SK-N-MC (cell line): ENCODE results near the gene TRAPPC4.

Source experiments
- DNase-seq: peaks from one replicate; pipeline ENCODE4 v3.0.0-alpha.2; 2011; ENCODE audit warnings: low read depth, low spot score
- H3K27ac ChIP-seq: fragments of 200-600 bp; sonication (generic); 2 replicates; pipeline ENCODE4 v1.5.1; 2016; ENCODE audit warnings: mixed run types
- H3K36me3 ChIP-seq: fragments of 200-600 bp; sonication (generic); 2 replicates; pipeline ENCODE4 v1.6.1; 2017; ENCODE audit warnings: antibody characterized with exemption, low read length, mixed read lengths; ENCODE audit not compliant: insufficient read depth
- H3K4me3 ChIP-seq: fragments of 200-600 bp; sonication (generic); 2 replicates; pipeline ENCODE4 v1.5.1; 2016
- H3K9ac ChIP-seq: fragments of 200-600 bp; sonication (generic); 2 replicates; pipeline ENCODE4 v1.8.0; 2017; ENCODE audit warnings: mixed run types, mixed read lengths; ENCODE audit not compliant: insufficient read length
- H3K9me3 ChIP-seq: fragments of 200-600 bp; sonication (generic); 2 replicates; pipeline ENCODE4 v1.6.1; 2017; ENCODE audit warnings: low read depth, mild to moderate bottlenecking, antibody characterized with exemption, low read length, moderate library complexity, mixed read lengths
- EZH2 ChIP-seq: fragments of 200-600 bp; sonication (generic); IDR thresholded peaks from one replicate; pipeline ENCODE4 v1.6.1; 2017; ENCODE audit warnings: antibody characterized with exemption
- FOXP2 ChIP-seq: optimal IDR thresholded peaks from 2 replicates; pipeline ENCODE3; 2011; ENCODE audit warnings: mild to moderate bottlenecking, moderate library complexity; ENCODE audit not compliant: insufficient read depth; ENCODE audit errors: extremely low read length, control extremely low read depth
- POLR2AphosphoS5 ChIP-seq: IDR thresholded peaks from 2 replicates; pipeline ENCODE4 v1.6.1; 2012; ENCODE audit warnings: mild to moderate bottlenecking, low read depth, low read length, borderline replicate concordance

TRAPPC4 gene

GRCh38 chr11:119062779-119063178, 44.2 kb downstream of the TRAPPC4 start:
- no peak for DNase-seq
- Histone ChIP-seq H3K4me3 (no peak overlapping the region), H3K36me3 (no peaks in the 10 kb centered on the region), H3K9ac (no peak overlapping the region), H3K27ac (no peak overlapping the region), H3K9me3 (no peaks in the 10 kb centered on the region)
- TF ChIP-seq FOXP2 (no peak), EZH2 (no peak), POLR2AphosphoS5 (no peak)

GRCh38 chr11:119065369-119065768, 46.8 kb downstream of the TRAPPC4 start:
- TF ChIP-seq EZH2: no peak
- no peak for TF ChIP-seq FOXP2
- no peak for TF ChIP-seq POLR2AphosphoS5
- peak; percentile 20 for DNase-seq
- H3K4me3 ChIP-seq: no peak overlapping the region

GRCh38 chr11:119067371-119068222, 49.0 kb downstream of the TRAPPC4 start, which contains the start of gene VPS11:
Gene VPS11, plus strand, starts transcription at chr11:119067818. Its CDS starts 6 bp downstream, at chr11:119067824.
- peak within 1 kb of the TSS; percentile 96 for H3K4me3 ChIP-seq
- H3K36me3 ChIP-seq: peaks cover 17% of the 10 kb centered on the region; the same call in 1 of the 2 replicates
- TF ChIP-seq EZH2 (no peak), POLR2AphosphoS5 (peak; percentile 77), FOXP2 (peak; percentile 32)
- peak; percentile 50 for DNase-seq
- peak within 1 kb of the TSS; percentile 59; the same call in 1 of the 2 replicates for H3K27ac ChIP-seq
- H3K9ac ChIP-seq: peak within 1 kb of the TSS; percentile 95
- no peaks in the 10 kb centered on the region for H3K9me3 ChIP-seq

More at GRCh38 chr11:119065369-119065768, 46.8 kb downstream of the TRAPPC4 start:
- no peak overlapping the region for H3K27ac ChIP-seq
- peaks cover 9% of the 10 kb centered on the region; the same call in 1 of the 2 replicates for H3K36me3 ChIP-seq
- no peaks in the 10 kb centered on the region for H3K9me3 ChIP-seq
- no peak overlapping the region for H3K9ac ChIP-seq
